Lung (tissue), 12 donors: ENCODE results near the gene ZNF136. TPM values are rescaled to one million over a fixed set of nuclear protein-coding genes. Genes with fewer than 3 reads are reported as not detected.

ENCODE experiments used
- ATAC-seq: fragments of 200-7000 bp; cut with Tn5 transposase; one replicate; pipeline ENCODE4 v1.9.1; 2020; ENCODE audit warnings: moderate number of reproducible peaks; ENCODE audit not compliant: insufficient read depth, low FRiP score
- DNase-seq, 3 donors: peaks; one replicate each; pipeline ENCODE4 v3.0.0-alpha.2; 2013 to 2017
- H3K27ac ChIP-seq, 2 donors: one replicate each; pipeline ENCODE4 v1.5.1; 2013; ENCODE audit warnings: mild to moderate bottlenecking in 2 of 2, moderate library complexity in 2 of 2, control low read depth in 1 of 2, inconsistent platforms in 1 of 2, low read depth in 1 of 2, low read length in 1 of 2
- H3K27me3 ChIP-seq, 3 donors: one replicate each; pipeline ENCODE4 v1.5.1; 2013; ENCODE audit warnings: low read length in 2 of 3; ENCODE audit not compliant: control insufficient read depth in 3 of 3, insufficient read depth in 3 of 3
- H3K36me3 ChIP-seq, 4 donors: one replicate each; pipeline ENCODE4 v1.5.1; 2013; ENCODE audit warnings: low read length in 4 of 4, mild to moderate bottlenecking in 1 of 4, moderate library complexity in 1 of 4; ENCODE audit not compliant: control insufficient read depth in 4 of 4, insufficient read depth in 4 of 4
- H3K4me1 ChIP-seq, 5 donors: one replicate each; pipeline ENCODE4 v1.5.1; 2013; ENCODE audit warnings: low read length in 5 of 5, mild to moderate bottlenecking in 2 of 5, moderate library complexity in 1 of 5; ENCODE audit not compliant: control insufficient read depth in 5 of 5, insufficient read depth in 5 of 5
- H3K4me3 ChIP-seq: one replicate; pipeline ENCODE4 v1.5.1; 2013; ENCODE audit warnings: mild to moderate bottlenecking, control low read depth, moderate library complexity
- H3K9ac ChIP-seq, 2 donors: one replicate each; pipeline ENCODE4 v1.5.1; 2013; ENCODE audit warnings: low read length in 2 of 2, control low read depth in 1 of 2; ENCODE audit not compliant: insufficient read depth in 1 of 2
- H3K9me3 ChIP-seq, 4 donors: one replicate each; pipeline ENCODE4 v1.5.1; 2013; ENCODE audit warnings: low read length in 3 of 4, mild to moderate bottlenecking in 1 of 4, moderate library complexity in 1 of 4; ENCODE audit not compliant: control insufficient read depth in 4 of 4, insufficient read depth in 3 of 4
- WGBS, 2 donors: extraction: QIAGEN DNeasy Blood & Tissue Kit; methylation state at CpG; one replicate each; pipeline ENCODE4 v1.1.7; 2013; 5-methylcytosine and 5-hydroxymethylcytosine counted together
- polyA plus RNA-seq, 2 donors: library from polyadenylated mRNA; stranded (reverse); fragments of 200-250 nt; gene quantifications; one replicate each; pipeline ENCODE4 v1.2.1, GENCODE V29; 2013
- total RNA-seq, 2 donors: library from RNA; depleted of rRNA in 1 of 2; stranded (reverse); fragments of >200 nt in 1 of 2; gene quantifications; one replicate each; pipeline ENCODE4 v1.2.1, GENCODE V29; 2014 to 2021
- TF ChIP-seq, protein P1 (sequence below): IDR thresholded peaks from 2 replicates; pipeline ENCODE4 v1.5.1; 2012; ENCODE audit warnings: mild to moderate bottlenecking; ENCODE audit errors: control extremely low read depth, extremely low read depth
- donor health status: control.
- donor health status: control.
- donor health status: Bipolar disorder and iron deficiency.
- donor health status: healthy.
- donor health status: DM: yes; HTN: yes; CAD: no.

ZNF136 gene
- total and polyA plus RNA-seq, 4 donors, result 4.1 to 24.3 (median 5.9) TPM

DNA sequence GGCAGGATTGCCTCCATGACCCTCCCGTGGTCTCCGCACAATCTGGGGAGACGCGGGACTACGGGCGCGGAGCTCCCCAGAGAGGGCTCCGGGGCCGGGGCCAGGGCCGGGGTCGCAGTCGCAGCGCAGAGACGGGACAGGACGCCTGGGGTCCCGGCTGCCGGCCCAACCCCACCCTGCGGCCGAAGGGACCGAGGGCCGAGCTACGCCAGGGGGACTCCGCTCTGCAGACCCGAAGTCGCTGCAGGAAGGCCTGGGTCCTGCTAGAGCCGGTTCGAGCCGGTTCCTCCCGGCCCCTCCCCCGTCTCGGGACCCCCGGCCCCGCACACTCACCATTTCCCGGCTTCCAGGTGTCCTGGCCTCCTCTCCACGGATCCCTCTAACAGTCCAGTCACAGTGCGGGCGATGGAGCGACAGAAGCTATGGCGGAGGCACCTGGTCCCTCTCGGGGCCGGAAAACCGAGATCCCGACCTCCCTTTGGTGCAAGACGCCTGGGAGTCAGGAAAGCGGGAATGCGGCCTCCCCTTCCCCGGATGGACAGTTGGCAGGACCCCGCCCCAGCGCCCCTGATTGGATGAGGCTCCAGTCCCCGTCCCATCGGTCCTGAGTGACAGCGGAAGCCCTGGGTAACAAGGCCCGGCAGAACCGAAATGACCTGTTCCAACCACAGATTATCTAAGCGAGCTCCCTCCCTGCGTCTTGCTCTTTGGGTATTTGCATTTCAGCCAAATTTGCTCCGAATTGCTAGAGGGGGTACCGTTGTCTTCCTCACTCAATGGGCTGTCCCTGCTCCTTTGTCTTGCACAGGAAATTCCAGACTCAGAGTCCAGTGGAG, 6.5 kb upstream of the ZNF136 start, which contains the start of gene ZNF625:
Gene ZNF625, minus strand, starts transcription at position 512 of the 836 bp plus-strand sequence. Its CDS starts 176 bp downstream, at position 336.
- peak within 1 kb of the TSS; percentile 82 for H3K4me3 ChIP-seq
- H3K36me3 ChIP-seq, result peaks cover 0 to 11% (median 4%) of the 10 kb centered on the region in 4 donors
- peak; percentile 94 for ATAC-seq
- peaks cover 4 to 17% (median 5%) of the 10 kb centered on the region in 5 donors for H3K4me1 ChIP-seq
- no peaks in the 10 kb centered on the region for H3K9me3 ChIP-seq
- TF ChIP-seq, protein P1, sequence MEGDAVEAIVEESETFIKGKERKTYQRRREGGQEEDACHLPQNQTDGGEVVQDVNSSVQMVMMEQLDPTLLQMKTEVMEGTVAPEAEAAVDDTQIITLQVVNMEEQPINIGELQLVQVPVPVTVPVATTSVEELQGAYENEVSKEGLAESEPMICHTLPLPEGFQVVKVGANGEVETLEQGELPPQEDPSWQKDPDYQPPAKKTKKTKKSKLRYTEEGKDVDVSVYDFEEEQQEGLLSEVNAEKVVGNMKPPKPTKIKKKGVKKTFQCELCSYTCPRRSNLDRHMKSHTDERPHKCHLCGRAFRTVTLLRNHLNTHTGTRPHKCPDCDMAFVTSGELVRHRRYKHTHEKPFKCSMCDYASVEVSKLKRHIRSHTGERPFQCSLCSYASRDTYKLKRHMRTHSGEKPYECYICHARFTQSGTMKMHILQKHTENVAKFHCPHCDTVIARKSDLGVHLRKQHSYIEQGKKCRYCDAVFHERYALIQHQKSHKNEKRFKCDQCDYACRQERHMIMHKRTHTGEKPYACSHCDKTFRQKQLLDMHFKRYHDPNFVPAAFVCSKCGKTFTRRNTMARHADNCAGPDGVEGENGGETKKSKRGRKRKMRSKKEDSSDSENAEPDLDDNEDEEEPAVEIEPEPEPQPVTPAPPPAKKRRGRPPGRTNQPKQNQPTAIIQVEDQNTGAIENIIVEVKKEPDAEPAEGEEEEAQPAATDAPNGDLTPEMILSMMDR, result no peak
- DNase-seq, result peak; percentile 95 to 97 (median 96)
- WGBS, 2 donors, result 0 to 1% methylated on average over 57 to 58 of the region's 58 CpGs
- no peaks in the 10 kb centered on the region for H3K27me3 ChIP-seq
- H3K9ac ChIP-seq, result peak within 1 kb of the TSS; percentile 65 to 72
- peak within 1 kb of the TSS; percentile 62 to 79 for H3K27ac ChIP-seq

DNA sequence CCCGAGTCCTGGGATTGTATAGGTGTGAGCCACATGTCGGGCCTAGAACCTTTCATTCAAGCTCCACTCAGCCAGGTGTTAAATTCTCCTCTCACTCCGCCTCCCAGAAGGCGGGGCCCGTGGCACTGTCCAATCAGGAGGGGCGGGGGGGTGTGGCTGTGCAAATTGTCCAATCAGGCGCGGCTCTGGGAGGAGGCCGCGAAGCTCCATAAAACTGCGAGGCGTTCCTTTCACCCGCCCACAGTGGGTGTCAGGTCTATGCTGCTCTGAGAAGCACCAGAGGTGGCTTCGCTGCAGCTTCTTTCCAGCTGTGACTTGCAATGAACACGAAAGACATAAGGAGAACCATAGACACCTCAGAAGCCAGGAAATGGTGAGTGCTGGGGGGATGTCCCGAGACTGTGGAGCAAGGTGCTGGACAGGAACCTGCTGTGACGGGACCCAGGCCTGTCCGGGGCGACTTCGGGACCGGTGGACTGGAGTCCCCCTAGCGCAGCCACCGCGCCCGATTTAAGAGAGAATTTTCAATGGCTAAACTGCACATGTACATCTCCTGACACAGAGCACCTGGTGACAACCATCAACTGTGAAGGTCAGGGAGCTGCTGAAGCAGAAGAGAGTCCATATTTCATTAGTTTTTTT, 3.0 kb upstream of the ZNF136 start:
- DNase-seq (no peak), ATAC-seq (no peak)
- peaks cover under 1 to 21% (median 8%) of the 10 kb centered on the region in 5 donors for H3K4me1 ChIP-seq
- H3K4me3 ChIP-seq, result no peak overlapping the region
- H3K27me3 ChIP-seq, result no peaks in the 10 kb centered on the region
- TF ChIP-seq, protein P1, result no peak
- H3K27ac ChIP-seq, result no peak overlapping the region
- no peak overlapping the region for H3K9ac ChIP-seq
- 94 to 96% methylated on average over 25 of the region's 25 CpGs for WGBS, 2 donors
- no peaks in the 10 kb centered on the region for H3K36me3 ChIP-seq
- H3K9me3 ChIP-seq, result no peaks in the 10 kb centered on the region

DNA sequence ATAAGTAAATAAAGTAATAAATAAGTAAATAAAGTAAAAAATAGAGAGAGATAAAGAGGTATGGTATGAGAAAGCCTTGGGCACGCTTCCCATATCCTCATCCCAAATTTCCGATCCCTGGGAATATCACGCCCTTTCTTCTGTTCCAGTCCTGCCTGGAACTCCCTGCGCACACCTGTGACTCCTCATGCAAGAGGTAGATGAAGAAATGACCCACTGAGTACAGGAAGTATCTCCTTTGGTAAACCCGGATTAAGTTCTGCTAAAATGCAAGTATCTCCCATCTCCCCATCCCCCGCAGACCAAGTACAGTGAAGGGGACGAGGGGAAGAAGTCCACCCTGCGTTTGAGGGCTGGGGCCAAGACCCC, 399 bp upstream of the ZNF136 start:
- DNase-seq (no peak), ATAC-seq (no peak)
- H3K9me3 ChIP-seq, result no peaks in the 10 kb centered on the region
- no peaks in the 10 kb centered on the region for H3K36me3 ChIP-seq
- peak overlapping the region in 1 of 2 donors; percentile 92 for H3K9ac ChIP-seq
- WGBS, 2 donors, result 16% methylated on average over 8 of the region's 8 CpGs
- TF ChIP-seq, protein P1, result no peak
- H3K27ac ChIP-seq, result peak overlapping the region; percentile 96 to 98
- no peaks in the 10 kb centered on the region for H3K27me3 ChIP-seq
- H3K4me3 ChIP-seq, result peak overlapping the region; percentile 74
- peaks cover 0 to 7% (median 6%) of the 10 kb centered on the region in 5 donors for H3K4me1 ChIP-seq
